ENCODE results near the gene PDZD4. TPM values are rescaled to one million over a fixed set of nuclear protein-coding genes. Genes with fewer than 3 reads are reported as not detected.

Gene PDZD4
- total and polyA plus RNA-seq, 9 of the 15 experiments (the other 6 are each of a cell fraction or from before 2014, with no cell fraction given) = 0.05 to 0.38 (median 0.07) TPM; not detected in 5

DNA sequence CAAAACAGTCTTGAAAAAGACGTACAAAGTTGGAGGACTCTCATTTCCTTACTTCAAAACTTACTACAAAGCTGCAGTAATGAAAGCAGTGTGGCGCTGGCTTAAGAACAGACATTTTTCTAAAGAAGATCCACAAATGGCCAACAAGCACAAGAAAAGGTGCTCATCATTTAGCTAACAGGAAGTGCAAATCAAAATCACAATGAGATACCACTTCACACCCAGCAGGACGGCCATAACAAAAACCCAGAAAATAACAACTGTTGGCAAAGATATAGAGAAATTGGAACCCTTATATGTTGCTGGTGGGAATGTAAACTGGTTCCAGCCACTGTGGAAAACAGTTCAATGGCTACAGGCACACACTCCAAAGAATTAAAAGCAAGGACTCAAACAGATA, 3.3 kb downstream of the PDZD4 start:
- CTCF ChIA-PET (ENCODE audit: low intra/inter-chr PET ratio) = no interaction called here
- H3K79me2 ChIP-seq (ENCODE audit: control insufficient read depth, insufficient read depth, low read length) = no peaks in the 10 kb centered on the region
- in situ Hi-C loops (cut with MboI) = no loop called here
- H3K9ac ChIP-seq (ENCODE audit: insufficient read depth in 1 of 2, low read depth in 2 of 2, low read length in 2 of 2) = no peak overlapping the region
- DNase-seq (ENCODE audit: extremely low read depth in 1 of 4, low spot score in 3 of 4) (no peak), FAIRE-seq (no peak), ATAC-seq (no peak)
- H4K20me1 ChIP-seq (replicated peaks; ENCODE audit: control insufficient read depth, insufficient read depth, low read length) = no peaks in the 10 kb centered on the region
- no peak overlapping the region for H3K27ac ChIP-seq (ENCODE audit: extremely low read depth, low read depth, low read length)
- H3K36me3 ChIP-seq (ENCODE audit: control insufficient read depth, insufficient read depth, low read length) = no peaks in the 10 kb centered on the region
- WGBS (ENCODE audit: insufficient coverage, low coverage, missing lambda C conversion rate) = 3% methylated on average over 3 of the region's 3 CpGs
- peaks cover 0 to 28% of the 10 kb centered on the region in 2 experiments; a peak in 2 of 5 replicates for H3K4me1 ChIP-seq (replicated peaks in 1 of 2; ENCODE audit: control insufficient read depth in 2 of 2, insufficient read depth in 2 of 2, low read length in 2 of 2)
- POLR2A ChIA-PET = no interaction called here
- H3K9me3 ChIP-seq (replicated peaks; ENCODE audit: control insufficient read depth, insufficient read depth, low read depth, low read length) = no peaks in the 10 kb centered on the region
- H2AFZ ChIP-seq (ENCODE audit: low read depth, low read length) = no peak overlapping the region
- BruUV-seq (replicated peaks) = no TSS peak
- intact Hi-C loops (cut with micrococcal nuclease) = no loop called here
- no peak overlapping the region for H3K4me2 ChIP-seq (ENCODE audit: insufficient read depth, low read length)
- peaks cover 22 to 57% of the 10 kb centered on the region in 2 experiments; a peak in 4 of 5 replicates for H3K27me3 ChIP-seq (ENCODE audit: control insufficient read depth in 2 of 2, insufficient read depth in 2 of 2, low read length in 2 of 2)
- H3K4me3 ChIP-seq = no peak overlapping the region
- H3K9me1 ChIP-seq (ENCODE audit: control insufficient read depth, insufficient read depth, low read length) = no peaks in the 10 kb centered on the region
- TF ChIP-seq SMAD1 (IDR thresholded peaks at IDR 0.05; ENCODE audit: low read depth, low read length, partially characterized antibody) = no peak
- TF ChIP-seq EWSR1 (IDR thresholded peaks at IDR 0.05; ENCODE audit: borderline replicate concordance, low read depth, partially characterized antibody) = no peak
- no peak for TF ChIP-seq ZNF57 (CRISPR knock-in tag; IDR thresholded peaks at IDR 0.05)
- no peak for TF ChIP-seq SRSF1 (IDR thresholded peaks at IDR 0.05; ENCODE audit: low read depth, low read length)
- no peak for TF ChIP-seq XRCC5 (IDR thresholded peaks at IDR 0.05; ENCODE audit: low read depth, low read length)
- no peak for TF ChIP-seq IRF9 (tag; IDR thresholded peaks at IDR 0.05)
- TF ChIP-seq HNRNPH1 (optimal IDR thresholded peaks at IDR 0.05; ENCODE audit: low read depth, low read length) = no peak
- TF ChIP-seq ZNF79 (CRISPR knock-in tag; IDR thresholded peaks at IDR 0.05; ENCODE audit: low read depth) = no peak
- no peak for TF ChIP-seq MITF (IDR thresholded peaks at IDR 0.05)
- TF ChIP-seq, protein P1, sequence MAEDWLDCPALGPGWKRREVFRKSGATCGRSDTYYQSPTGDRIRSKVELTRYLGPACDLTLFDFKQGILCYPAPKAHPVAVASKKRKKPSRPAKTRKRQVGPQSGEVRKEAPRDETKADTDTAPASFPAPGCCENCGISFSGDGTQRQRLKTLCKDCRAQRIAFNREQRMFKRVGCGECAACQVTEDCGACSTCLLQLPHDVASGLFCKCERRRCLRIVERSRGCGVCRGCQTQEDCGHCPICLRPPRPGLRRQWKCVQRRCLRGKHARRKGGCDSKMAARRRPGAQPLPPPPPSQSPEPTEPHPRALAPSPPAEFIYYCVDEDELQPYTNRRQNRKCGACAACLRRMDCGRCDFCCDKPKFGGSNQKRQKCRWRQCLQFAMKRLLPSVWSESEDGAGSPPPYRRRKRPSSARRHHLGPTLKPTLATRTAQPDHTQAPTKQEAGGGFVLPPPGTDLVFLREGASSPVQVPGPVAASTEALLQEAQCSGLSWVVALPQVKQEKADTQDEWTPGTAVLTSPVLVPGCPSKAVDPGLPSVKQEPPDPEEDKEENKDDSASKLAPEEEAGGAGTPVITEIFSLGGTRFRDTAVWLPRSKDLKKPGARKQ (CRISPR knock-in tag; IDR thresholded peaks at IDR 0.05) = no peak
- no peak for TF ChIP-seq SRF (CRISPR knock-in tag; IDR thresholded peaks at IDR 0.05)
- TF ChIP-seq DNMT1 (IDR thresholded peaks at IDR 0.05) = no peak
- TF ChIP-seq RAD21 (CRISPR knock-in tag; conservative IDR thresholded peaks at IDR 0.05 in 1 of 2, IDR thresholded peaks at IDR 0.05 in 1 of 2) = no peak

Data from K562 (cell line).